DMS53 (cell line): ENCODE measurements around the gene ARAP1.

Experiments
- DNase-seq: peaks from one replicate; lab custom pipeline; 2025; lab: John Stamatoyannopoulos, UW

The ARAP1 gene

DNA sequence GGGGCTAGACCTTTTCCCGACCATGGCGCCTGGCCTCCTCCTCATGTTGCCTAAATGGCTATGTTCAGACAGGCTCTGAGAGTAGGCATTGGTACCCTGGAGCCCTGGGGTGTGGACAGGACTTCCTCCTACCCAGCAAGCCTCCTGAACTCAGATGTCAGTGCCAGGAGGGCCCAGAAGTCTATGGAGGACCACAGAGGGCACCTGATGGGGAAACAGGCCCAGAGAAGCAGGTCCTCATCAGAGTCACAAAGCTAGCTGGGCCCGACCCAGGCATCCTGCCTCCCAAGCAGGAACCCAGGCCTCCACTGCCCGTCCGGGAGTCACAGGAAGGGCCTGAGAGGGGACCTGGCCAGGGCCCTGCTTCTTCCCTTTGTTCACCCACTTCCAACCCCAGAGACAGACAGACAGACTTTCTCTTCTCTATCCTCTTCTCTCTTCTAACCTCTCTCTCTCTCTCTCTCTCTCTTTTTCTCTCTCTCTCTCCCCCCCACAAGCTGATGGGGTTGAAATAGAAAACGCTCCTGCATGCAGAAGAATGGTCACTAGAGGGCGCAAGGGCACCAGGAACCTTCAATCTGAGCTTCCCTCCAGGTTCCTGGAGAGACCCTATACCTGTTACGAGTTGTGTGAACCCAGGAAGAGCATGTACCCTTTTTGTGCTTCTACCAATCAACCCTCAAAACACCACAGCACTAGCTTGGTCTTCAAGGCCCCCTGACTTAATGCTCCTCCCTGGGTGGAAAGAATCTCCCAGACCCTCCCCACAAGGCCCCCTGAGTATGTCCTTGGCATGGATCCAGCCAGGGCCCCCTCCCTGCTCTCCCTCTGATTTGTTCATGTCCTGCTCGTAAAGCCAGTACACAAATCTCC is 27.1 kb downstream of the ARAP1 start:
- DNase-seq, result peak; percentile 97

DNA sequence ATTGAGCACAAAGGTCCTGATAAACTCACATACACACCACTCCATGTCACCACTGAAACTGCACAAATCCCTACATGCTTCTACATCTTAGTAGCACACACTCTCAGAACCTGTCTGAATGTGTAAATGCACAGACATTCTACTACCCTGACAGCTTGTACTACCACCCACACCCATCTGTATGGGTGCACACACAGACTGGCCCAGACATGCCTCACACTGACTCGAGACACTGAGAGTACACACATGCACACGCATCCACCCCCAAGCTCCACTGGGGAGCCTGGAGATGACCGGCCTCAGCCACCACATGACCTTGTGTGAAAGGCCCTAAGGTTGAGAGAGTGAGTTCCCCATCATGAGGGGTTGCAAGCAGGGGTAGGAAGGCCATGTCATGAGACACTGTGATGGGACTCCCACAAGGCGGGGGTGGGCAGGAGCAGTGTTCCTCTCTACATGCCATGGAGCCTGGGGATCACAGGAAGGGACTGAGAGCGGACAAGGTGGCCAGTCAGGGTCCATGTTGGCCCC is 28.1 kb downstream of the ARAP1 start:
- no peak for DNase-seq

DNA sequence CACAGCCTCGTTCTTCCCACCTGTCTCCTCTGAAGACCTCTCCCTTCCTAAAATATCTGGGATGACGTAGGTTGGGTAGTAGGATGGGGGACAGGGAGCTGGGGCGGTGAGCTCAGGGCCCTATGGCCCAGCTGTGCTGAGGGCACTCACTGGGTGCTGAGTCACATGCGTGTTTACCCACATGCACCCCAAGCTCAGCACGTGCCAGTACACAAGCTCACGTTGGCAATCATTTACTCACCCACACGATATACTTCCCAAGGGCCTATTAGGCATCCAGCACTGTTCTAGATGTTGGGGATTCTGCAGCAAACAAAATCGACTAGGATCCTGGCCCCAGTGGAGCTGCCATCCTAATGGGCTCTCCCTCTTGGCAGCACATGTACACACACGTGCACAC is 28.7 kb downstream of the ARAP1 start:
- DNase-seq, result no peak

DNA sequence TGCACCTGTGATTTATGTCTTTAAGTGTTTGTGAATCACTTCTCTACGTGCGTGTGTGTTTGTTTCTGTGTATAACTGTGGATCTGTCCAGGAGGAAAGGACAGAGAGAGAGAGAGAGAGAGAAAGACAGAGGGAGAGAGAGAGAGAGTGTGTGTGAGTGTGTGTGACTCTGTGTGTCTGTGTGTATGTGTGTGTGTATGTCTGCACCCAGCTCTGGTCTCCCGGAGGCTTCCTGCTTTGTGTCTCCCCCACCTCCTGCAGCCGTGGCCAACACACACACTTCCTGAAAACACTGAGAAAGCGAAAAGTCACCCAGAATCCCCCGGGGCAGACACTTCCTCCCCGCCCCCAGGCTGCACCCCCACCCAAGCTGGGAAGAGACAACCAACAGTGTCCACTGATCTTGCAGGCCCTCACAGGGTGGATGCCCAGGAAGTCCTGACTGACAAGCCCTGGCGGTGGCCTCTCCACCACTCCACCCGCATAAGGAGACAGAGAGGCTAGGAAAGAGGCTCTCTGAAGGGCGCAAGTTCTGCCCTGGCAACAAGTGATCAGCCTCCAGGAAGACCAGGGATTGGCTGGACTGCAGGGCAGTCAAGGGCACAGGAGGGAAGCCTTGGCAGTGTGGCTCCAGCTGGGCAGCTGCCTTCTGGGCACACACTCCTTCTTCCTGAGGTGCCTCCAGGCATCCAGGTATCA is 30.0 kb downstream of the ARAP1 start:
- DNase-seq, result peak; percentile 100

DNA sequence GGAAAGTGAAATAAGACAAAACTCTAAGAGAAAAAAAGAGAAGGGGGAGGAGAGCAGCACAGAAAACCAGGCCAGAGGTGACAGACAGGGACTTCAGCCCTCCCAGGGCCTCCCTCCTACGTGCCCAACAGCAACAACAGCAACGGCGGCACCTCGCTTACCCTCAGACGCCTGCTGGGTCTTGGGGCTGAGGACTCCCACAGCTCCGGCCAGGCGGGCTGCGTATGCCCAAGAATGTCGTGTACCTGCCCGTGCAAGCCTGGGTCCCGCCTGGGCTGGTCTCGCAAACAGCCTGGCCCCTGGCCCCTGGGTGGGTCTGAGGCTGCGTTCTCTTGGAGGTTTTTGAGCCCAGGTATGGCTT is 30.5 kb downstream of the ARAP1 start:
- peak; percentile 90 for DNase-seq

DNA sequence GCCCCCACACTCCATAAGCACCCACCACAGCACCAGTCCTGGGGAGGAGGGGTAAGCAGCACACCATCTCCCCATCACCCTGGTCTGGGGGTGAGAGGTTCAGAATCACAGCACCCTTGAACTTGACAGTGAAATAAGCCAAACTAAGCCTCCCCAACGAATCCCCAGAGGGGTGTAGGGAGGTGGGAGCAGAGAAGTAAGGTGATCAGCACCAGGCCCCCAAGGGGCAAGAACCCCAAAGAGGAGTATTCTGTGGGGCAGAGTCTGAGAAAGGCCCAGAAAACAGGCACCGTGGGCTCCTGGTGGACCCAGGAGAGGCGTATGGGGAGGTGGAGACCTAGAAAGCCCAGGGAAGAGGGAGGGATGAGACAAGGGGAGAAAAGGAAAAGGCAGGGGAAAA is 30.9 kb downstream of the ARAP1 start:
- no peak for DNase-seq

DNA sequence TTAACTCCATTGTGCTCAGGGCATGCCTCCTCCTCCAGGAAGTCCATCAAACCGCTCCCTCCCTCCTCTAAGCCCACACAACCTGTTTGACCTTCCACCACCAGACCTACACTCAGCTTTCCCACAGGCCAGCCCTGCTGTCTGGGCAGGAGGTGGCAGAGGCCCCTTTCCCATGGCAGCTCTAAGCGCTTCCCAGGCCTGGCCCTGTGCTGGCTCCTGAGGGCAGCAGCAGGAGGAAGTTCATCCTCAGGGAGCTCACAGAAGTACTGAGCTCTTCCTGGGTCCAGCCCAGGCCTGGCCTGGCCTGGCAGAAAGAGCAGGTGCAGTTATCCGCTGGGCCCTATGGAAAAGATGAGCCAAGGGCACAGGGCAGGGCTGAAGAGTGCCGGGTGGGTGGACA is 31.4 kb downstream of the ARAP1 start:
- DNase-seq, result peak; percentile 46

DNA sequence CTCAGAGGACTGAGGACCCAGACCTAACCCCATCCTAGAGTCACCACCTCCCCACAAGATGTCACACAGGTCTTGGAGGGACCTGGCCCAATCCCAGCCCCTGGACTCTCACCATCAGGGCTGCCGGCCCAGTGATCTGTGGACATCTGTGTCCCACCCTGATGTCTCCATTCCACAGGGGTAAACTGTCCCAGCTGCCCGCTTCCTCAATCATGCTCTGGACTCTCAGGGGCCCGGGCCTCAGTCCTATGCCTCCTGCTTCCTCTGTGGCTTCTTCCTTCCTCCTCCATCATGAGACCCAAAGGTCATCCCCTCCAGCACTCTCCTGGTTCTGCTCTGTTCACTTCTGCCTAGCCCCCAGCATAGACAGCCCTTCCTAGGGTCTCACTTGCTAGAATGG is 32.2 kb downstream of the ARAP1 start:
- no peak for DNase-seq

DNA sequence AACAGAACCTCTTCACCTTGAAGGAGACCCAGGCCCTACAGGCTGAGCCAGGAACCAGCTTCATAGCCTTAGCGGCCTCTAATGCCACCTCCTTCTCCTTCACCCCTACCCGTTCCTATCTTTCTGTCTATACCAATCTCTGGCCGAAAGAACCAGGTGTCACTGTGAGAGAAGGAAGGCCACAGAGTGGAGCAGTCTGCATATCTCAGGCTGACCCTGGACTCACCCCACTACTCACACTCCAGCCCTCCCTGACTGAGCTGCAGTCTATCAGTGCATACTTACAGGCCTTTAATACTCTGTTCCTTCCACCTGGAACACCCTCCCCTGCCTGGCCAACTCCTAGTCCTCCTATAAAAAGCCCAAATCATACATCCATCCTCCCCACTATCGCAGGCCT is 32.7 kb downstream of the ARAP1 start:
- no peak for DNase-seq

DNA sequence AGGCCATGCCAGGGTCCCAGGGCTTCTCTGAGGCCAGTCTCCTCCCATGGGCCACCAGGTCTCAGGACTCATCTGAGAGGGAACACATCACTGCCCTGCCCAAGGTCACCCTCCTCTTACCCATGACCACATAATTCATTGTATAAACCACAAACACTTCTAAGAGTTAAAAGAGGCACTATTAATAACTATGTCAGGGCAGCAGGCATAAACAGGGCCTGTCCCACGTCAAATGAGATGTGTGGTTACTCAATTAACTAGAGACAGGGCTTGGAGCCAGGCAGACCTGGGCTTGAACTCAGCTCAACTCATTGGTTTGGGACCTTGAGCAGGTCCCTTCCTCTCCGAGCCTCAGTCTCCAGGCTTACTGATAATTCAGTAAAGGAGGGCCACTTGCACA is 33.1 kb downstream of the ARAP1 start:
- DNase-seq, result no peak

DNA sequence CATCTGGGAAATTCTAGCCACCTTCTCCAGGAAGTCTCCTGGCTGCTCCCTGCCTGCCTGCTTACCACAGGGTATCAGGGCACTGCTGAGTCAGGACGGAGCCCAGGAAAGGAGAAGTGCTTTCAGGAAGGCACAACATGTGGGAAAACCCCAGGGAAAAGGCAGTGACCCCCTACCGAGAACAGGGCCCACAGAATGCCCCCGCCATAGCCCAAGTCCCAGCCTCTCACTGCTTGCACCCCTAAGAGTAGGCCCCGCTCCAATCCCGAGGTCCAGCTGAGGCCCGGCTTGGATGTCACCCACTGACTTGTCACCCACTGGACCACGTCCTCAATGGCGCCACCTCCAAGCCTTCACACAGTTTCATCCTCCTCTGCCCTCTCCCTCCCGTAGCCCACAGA is 34.1 kb downstream of the ARAP1 start:
- no peak for DNase-seq

DNA sequence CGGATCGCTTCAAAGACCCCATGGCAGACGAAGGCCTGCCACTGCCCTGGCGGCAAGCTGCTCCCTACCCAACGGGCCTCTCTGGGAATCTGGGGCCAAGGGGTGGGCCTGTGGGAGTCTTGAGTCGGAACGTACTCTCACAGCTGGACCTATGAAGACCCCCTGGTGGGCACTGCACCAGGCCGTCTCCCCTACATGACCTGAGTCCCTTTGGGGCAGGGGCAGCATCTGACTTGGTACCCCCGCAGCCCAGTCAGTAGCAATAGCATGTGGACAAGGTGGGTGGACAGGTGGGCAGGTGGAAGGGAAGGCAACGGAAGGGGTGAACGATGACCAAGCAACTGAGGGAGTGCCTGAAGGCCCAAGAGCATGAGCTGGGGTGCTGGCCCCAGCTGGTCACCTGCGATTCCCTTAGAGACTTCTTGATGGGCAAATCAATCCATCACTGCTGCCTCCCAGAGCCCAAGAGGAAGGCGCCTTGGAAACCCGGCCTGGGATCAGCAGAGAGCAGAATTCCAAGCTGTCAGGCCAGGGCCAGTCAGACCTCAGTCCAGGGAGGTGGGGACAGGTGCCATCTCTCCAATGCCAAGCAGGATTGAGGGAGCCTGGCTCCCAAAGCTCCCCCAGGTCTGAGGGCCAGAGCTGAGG is 35.3 kb downstream of the ARAP1 start:
- DNase-seq, result no peak

DNA sequence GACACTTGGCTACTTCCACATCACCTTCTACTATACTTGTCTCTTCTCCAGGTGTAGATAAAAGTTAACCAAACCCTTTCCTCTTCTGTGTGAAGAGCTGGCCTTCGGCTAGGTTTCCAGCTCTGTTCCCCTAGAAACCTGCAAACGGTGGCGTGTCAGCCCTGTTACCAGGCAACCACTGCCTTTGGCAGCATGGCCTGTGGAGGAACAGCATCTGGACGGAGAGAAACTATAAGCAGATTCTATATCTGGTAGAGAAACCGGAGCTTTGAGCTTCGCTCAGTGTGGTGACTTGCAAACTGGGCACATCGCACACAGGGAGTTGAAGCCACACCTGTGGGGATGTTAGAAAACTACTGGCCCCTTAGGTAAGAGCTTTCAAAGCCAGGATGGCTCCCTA is 35.9 kb downstream of the ARAP1 start:
- DNase-seq, result peak; percentile 66

DNA sequence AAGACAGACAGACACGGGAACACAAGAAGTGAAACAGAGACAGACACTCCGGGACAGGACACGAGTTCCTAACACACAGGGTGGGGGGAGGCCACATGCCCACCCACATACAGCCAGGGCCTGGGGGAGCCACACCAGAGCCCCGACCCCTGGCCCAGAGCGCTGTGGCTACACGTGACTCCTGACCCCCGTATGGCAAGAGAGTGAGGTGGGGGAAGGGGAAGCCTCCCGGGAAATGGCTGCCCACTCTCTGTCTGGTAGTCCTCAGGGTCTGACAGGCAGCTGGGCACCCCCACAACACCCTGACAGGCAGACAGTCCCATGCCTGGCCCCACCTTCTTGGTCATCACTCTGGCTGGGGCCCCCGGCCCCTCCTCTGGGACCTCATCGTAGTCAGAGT is 39.4 kb downstream of the ARAP1 start:
- no peak for DNase-seq

DNA sequence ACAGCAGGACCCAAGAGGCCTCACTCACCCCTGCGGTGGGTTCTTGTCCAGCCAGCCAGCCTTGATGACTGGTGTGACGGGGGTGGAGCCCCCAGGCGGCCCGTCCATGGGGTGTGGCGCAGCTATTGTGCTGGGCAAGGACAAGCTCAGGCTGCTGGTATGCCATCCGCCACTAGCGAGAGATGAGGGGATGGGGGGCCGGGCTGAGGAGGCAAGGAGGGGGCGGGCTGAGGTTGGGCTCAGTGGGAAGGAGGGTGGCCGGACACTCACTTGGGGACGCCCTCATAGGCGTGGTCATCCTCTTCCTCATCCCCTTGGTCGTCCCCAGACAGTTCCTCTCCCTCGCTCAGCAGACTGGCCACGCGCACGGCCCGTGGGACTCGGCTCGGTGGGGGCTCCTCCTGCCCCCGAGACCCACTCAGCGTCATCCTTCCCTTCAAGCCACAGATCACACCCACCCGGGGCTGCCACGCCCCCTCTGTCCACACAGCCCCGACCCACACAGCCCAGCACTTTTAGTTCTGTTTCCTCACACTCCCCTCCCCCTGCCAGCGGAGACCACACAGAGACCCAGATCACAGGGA is 39.9 kb downstream of the ARAP1 start:
- DNase-seq, result no peak

DNA sequence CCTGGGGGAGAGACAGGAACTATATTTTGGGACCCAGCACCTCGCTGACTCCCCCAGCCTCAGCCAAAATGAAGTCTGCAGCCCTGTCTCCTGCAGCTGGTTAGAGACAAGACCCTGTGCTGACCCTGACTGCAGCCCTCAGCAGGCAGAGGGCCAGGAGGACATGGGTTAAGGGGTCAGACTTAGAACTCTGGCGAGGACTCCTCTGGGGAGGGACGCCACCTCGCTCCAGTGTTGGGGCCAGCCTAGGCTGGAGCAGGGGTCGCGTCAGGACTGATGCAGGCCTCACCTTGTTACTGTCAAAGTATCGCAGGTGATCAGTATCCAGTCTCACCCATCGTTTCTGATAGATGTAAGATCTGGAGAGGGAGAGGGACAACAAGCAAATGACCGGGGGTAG is 41.1 kb downstream of the ARAP1 start:
- no peak for DNase-seq

DNA sequence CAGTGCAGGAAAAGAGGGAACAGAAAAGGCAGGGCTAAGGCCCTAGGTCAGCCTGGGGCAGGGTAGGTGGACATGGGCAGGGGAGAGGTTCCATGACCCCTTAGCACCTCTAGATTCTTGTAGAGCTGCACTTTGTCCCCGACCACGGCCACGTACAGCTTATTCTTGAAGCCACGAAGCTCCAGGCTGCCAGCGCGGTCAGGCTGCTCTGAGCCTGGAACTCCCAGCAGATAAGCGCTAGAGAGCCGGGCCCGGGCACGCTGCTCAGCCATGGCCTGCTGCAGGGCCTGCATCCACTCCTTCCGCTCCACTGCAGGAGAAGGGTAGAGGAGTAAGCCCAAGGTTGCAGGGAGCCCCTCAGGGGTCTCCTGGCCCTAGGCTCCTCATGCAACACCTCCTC is 41.9 kb downstream of the ARAP1 start:
- no peak for DNase-seq

DNA sequence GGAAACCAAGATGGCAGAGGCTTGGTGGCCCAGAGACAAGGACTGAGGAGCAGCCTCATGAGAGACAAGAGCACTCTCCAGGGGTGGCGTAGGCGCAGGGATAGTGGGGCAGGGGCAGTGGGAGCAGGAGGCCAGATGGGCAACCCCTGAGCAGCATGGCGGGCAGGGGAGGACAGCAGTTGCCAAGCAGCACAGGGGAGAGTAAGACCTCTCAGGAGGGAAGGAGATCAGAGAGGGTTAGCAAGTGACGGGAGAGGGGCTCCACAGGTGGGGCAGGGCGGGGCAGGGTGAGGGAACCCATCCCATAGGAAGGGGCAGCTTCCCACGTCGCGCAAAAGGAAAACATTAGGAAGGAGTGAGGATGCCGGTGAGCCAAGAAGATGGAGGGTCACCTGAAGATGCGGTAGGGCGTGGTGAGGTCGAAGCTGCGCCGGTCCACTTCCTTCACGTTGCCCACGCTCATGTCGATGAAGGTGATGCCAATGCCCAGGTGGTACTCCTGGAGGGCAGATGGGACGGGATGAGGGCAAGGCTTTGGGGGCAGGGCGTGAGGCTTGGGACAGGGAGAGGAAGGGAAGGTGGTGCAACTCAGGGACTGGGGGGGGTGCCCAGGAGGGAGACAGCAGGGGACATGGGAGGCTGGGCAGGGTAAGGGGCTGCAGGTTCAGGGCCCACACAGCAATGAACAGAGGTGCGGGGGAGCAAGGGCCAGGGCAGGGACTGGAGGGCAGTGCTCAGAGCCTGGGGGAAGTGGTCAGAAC is 42.5 kb downstream of the ARAP1 start:
- DNase-seq, result no peak

DNA sequence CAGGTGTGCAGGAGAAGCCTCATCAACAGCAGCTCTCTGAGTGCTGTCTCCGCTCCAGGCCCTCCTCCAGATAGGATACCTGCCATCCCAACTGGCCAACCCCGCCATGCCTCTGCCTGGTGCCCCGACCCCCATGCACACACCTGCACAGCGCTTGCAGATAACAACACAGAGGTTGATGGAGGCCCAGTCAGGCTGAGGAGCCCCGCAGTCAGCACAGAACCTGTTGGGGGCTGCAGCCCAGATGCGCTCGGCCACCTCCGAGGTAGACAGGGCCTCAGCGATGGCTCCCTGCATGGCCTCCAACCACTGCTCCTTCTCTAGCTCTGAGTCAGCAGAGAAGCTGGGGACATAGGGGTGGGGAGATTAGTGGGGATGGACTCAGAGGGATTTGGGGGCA is 45.2 kb downstream of the ARAP1 start:
- no peak for DNase-seq

DNA sequence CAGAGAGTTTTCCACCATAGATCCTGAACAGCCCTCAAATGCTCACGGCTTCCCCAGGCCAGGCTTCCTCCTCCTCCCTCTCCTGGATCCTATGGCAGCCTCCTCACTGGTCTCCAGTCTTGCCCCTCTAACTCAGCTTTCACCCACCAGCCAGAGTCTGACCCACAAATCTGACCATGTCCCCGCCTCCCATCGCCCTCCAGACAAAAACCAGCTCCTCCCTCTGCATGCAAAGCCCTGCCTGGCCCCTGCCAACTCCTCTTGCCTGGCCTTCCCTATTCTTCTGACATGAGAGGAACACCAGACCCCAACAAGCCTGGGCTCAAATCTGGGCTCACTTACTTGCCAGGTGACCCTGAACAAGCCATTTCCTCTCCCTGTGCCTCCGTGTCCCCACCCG is 45.6 kb downstream of the ARAP1 start:
- DNase-seq, result no peak

DNA sequence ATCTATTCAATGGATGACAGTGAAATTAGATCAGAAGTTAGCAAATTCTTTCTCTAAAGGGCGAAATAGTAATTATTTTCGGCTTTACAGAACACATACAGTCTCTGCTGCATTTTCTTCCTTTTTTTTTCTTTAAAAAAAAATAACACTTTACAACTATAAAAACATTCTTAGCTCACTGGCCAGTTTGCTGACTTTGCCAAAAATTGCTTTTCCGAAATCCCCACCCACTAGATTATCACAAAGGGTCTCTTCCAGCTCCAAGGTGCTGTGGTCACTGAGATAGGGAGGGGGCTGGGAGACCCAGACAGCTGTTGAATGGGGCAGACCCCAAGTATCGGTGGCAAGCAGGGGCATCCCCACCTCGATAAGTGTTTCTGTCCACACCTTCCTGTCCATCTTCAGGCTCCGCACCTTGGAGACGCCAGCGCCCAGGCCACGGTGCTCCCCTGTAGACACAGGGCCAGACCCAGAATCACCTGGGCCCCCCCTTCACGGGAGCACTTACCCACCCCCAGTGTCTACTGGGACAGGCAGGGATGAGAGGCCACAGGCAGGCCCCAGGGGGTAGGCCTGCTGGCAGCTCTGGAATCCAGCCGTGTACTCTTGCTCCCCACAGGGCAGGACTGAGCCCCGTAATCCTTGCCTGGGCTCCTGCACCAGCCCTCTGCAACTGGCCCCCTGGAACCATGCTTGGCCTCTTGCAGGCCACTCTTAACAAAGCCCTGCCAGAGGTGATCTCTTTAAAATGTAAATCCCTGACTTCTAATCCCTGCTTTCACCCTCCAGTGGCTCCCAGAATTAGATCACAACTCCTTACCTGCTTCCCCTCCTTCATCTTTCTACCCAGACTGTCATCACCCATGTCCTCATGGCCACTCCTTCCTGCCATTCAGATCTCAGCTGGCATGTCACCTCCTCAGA is 46.5 kb downstream of the ARAP1 start:
- no peak for DNase-seq
